ENCODE results near the gene WTIP. TPM values are rescaled to one million over a fixed set of nuclear protein-coding genes. Genes with fewer than 3 reads are reported as not detected.

Gene WTIP
- total and polyA plus RNA-seq, 2 of the 4 experiments (the other 2 are of a cell fraction) = 30.3 to 48.9 TPM

DNA sequence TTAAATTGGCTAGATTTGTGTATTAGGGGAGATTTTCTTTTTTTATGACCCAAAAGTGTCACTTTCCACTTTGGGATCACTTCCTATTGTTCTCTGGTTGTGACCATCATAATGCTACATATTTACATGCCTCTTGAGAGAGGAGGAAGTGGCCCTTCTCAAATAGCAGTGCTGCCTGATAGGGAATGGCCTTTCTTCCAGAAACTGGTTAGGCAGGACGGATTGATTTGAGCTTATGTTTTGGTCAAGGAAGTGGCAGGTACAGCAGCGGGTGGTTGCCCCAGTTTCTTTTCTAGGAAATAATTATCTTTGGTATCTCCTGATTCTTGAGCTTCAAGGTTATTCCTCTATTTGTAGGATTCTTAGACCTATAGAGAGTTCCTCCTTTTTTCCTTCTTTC is 21.9 kb upstream of the WTIP start:
- Histone ChIP-seq H3K9me3 (ENCODE audit: control insufficient read depth, insufficient read depth, low read length) (no peaks in the 10 kb centered on the region), H3K14ac (replicated peaks; ENCODE audit: low read depth, low read length) (no peak overlapping the region), H4K20me1 (ENCODE audit: insufficient read depth, low read length) (peaks cover 33% of the 10 kb centered on the region), H3K27me3 (ENCODE audit: control insufficient read depth, insufficient read depth, low read length) (no peaks in the 10 kb centered on the region), H3K9me1 (ENCODE audit: insufficient read depth, low read length) (peaks cover 7% of the 10 kb centered on the region), H2BK120ac (ENCODE audit: low read depth, low read length) (no peak overlapping the region), H2BK15ac (ENCODE audit: low read depth, low read length) (no peak overlapping the region), H3K27ac (ENCODE audit: insufficient read depth, low read length) (no peak overlapping the region), H3K4me1 (ENCODE audit: control insufficient read depth, insufficient read depth, low read length) (peaks cover 8% of the 10 kb centered on the region), H3K36me3 (ENCODE audit: control insufficient read depth, insufficient read depth, low read length) (peaks cover 51% of the 10 kb centered on the region), H4K91ac (ENCODE audit: insufficient read depth, low read depth, low read length) (no peak overlapping the region), H3K23ac (ENCODE audit: low read depth, low read length) (no peak overlapping the region), H3K4me3 (ENCODE audit: insufficient read depth, low read depth, low read length) (no peak overlapping the region), H2BK20ac (ENCODE audit: low read depth, low read length) (no peak overlapping the region), H3K79me1 (ENCODE audit: low read depth in 1 of 2, low read length in 2 of 2) (peaks cover 41 to 76% of the 10 kb centered on the region in 2 experiments), H3K4ac (ENCODE audit: low read depth, low read length) (no peak overlapping the region), H3K56ac (ENCODE audit: extremely low read depth, insufficient read depth, low read length) (no peak overlapping the region), H2BK5ac (ENCODE audit: low read depth, low read length, poor library complexity, severe bottlenecking) (no peak overlapping the region), H4K5ac (ENCODE audit: low read depth, low read length) (no peak overlapping the region), H3K18ac (ENCODE audit: low read depth, low read length) (no peak overlapping the region), H4K8ac (ENCODE audit: low read depth in 2 of 2, low read length in 2 of 2) (no peak overlapping the region), H3K9ac (ENCODE audit: low read depth, low read length) (no peak overlapping the region), H2AK9ac (replicated peaks; ENCODE audit: low read depth, low read length, poor library complexity) (no peak overlapping the region), H3K4me2 (ENCODE audit: low read depth, low read length) (no peak overlapping the region), H2AK5ac (ENCODE audit: low read depth, low read length) (no peak overlapping the region), H2AFZ (replicated peaks; ENCODE audit: low read length, poor library complexity) (no peak overlapping the region)
- dilution Hi-C loops (cut with HindIII; ENCODE audit: low sequenced_read_pairs, unreplicated experiment) = no loop called here
- no CpG with 5 or more reads among the region's 2 CpGs for WGBS, 2 experiments (ENCODE audit: extremely low coverage in 2 of 2, insufficient read length in 1 of 2)
- ChIA-PET POLR2A (ENCODE audit: unreplicated experiment) (no interaction called here), CTCF (no interaction called here)
- no peak for ATAC-seq (ENCODE audit: low read depth)
- in situ Hi-C loops (cut with MboI; ENCODE audit: low sequenced_read_pairs) = no loop called here
- BruUV-seq (replicated peaks) = no TSS peak
- DNase-seq = no peak
- intact Hi-C loops (cut with micrococcal nuclease) = no loop called here
- no peak for TF ChIP-seq BHLHE40 (IDR thresholded peaks at IDR 0.05; ENCODE audit: low read depth, low read length)
- no peak for TF ChIP-seq MXI1 (IDR thresholded peaks at IDR 0.05; ENCODE audit: borderline replicate concordance, low read depth, low read length)
- TF ChIP-seq, protein P1, sequence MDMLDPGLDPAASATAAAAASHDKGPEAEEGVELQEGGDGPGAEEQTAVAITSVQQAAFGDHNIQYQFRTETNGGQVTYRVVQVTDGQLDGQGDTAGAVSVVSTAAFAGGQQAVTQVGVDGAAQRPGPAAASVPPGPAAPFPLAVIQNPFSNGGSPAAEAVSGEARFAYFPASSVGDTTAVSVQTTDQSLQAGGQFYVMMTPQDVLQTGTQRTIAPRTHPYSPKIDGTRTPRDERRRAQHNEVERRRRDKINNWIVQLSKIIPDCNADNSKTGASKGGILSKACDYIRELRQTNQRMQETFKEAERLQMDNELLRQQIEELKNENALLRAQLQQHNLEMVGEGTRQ (IDR thresholded peaks at IDR 0.05; ENCODE audit: low read depth, low read length) = no peak
- no peak for TF ChIP-seq SMC3 (IDR thresholded peaks at IDR 0.05; ENCODE audit: low read depth, low read length)
- no peak for TF ChIP-seq RCOR1 (IDR thresholded peaks at IDR 0.05; ENCODE audit: insufficient replicate concordance, low read length)
- TF ChIP-seq, protein P2, sequence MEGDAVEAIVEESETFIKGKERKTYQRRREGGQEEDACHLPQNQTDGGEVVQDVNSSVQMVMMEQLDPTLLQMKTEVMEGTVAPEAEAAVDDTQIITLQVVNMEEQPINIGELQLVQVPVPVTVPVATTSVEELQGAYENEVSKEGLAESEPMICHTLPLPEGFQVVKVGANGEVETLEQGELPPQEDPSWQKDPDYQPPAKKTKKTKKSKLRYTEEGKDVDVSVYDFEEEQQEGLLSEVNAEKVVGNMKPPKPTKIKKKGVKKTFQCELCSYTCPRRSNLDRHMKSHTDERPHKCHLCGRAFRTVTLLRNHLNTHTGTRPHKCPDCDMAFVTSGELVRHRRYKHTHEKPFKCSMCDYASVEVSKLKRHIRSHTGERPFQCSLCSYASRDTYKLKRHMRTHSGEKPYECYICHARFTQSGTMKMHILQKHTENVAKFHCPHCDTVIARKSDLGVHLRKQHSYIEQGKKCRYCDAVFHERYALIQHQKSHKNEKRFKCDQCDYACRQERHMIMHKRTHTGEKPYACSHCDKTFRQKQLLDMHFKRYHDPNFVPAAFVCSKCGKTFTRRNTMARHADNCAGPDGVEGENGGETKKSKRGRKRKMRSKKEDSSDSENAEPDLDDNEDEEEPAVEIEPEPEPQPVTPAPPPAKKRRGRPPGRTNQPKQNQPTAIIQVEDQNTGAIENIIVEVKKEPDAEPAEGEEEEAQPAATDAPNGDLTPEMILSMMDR (conservative IDR thresholded peaks at IDR 0.05; ENCODE audit: low read depth, low read length) = no peak
- TF ChIP-seq MAZ (IDR thresholded peaks at IDR 0.05; ENCODE audit: borderline replicate concordance, low read depth, low read length) = no peak
- TF ChIP-seq, protein P3, sequence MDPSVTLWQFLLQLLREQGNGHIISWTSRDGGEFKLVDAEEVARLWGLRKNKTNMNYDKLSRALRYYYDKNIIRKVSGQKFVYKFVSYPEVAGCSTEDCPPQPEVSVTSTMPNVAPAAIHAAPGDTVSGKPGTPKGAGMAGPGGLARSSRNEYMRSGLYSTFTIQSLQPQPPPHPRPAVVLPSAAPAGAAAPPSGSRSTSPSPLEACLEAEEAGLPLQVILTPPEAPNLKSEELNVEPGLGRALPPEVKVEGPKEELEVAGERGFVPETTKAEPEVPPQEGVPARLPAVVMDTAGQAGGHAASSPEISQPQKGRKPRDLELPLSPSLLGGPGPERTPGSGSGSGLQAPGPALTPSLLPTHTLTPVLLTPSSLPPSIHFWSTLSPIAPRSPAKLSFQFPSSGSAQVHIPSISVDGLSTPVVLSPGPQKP (IDR thresholded peaks at IDR 0.05; ENCODE audit: borderline replicate concordance, low read depth, low read length) = no peak
- no peak for TF ChIP-seq CEBPB (IDR thresholded peaks at IDR 0.05; ENCODE audit: low read depth, low read length)
- no peak for TF ChIP-seq FOS (IDR thresholded peaks at IDR 0.05; ENCODE audit: low read depth, low read length)
- no peak for TF ChIP-seq RFX5 (IDR thresholded peaks at IDR 0.05; ENCODE audit: low read depth, low read length)
